Kidney epithelial cell (primary cell): ENCODE results near the gene NVL. TPM values are rescaled to one million over a fixed set of nuclear protein-coding genes. Genes with fewer than 3 reads are reported as not detected.
A peak's percentile ranks its signal among the peaks of the same experiment; 100 is the strongest.

Experiments used
- DNase-seq: peaks from one replicate; pipeline ENCODE4 v3.0.0-alpha.2; 2010; ENCODE audit warnings: low read depth
- H3K27me3 ChIP-seq: 2 replicates; pipeline ENCODE4 v1.6.0; 2011; ENCODE audit warnings: low read length; ENCODE audit not compliant: control insufficient read depth, insufficient read depth
- H3K36me3 ChIP-seq: 2 replicates; pipeline ENCODE4 v1.5.1; 2011; ENCODE audit warnings: low read length; ENCODE audit not compliant: control insufficient read depth, insufficient read depth
- H3K4me3 ChIP-seq: 2 replicates; pipeline ENCODE4 v1.5.1; 2011; ENCODE audit warnings: low read depth, mild to moderate bottlenecking, control low read depth, low read length
- total RNA-seq: library from RNA; depleted of rRNA; stranded (reverse); fragments of >200 nt; gene quantifications from 2 replicates; pipeline ENCODE4 v1.2.3, GENCODE V29; 2015
- TF ChIP-seq, protein P1 (sequence below): IDR thresholded peaks from 2 replicates; pipeline ENCODE4 v1.5.1; 2011; ENCODE audit warnings: mild to moderate bottlenecking, moderate library complexity, low read length, control low read depth, inconsistent platforms; ENCODE audit not compliant: insufficient read depth, poor library complexity, severe bottlenecking

Gene NVL
- total RNA-seq, 1 donor from 2014 or later, result 26.1 TPM

DNA sequence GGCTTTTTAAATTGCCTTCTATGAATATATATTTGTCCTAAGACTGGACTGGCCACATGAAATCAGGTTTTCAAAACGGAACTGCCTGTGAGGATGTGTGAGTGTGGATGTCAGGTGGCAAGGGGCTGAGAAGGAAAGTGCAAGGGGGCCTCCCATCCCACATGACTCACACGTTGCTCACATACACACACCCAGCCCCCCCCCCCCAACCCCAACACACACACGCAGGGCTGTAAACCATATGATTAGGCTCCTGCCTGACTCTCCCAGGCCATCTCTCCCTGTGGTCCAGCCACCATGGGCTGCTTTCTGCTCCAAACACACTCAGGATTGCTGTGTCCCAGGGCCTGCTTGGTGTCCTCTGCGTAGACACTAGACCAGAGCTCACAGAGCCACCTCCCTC is 124.5 kb downstream of the NVL start:
- Histone ChIP-seq H3K27me3 (no peaks in the 10 kb centered on the region), H3K4me3 (no peak overlapping the region), H3K36me3 (no peaks in the 10 kb centered on the region)
- TF ChIP-seq, protein P1, sequence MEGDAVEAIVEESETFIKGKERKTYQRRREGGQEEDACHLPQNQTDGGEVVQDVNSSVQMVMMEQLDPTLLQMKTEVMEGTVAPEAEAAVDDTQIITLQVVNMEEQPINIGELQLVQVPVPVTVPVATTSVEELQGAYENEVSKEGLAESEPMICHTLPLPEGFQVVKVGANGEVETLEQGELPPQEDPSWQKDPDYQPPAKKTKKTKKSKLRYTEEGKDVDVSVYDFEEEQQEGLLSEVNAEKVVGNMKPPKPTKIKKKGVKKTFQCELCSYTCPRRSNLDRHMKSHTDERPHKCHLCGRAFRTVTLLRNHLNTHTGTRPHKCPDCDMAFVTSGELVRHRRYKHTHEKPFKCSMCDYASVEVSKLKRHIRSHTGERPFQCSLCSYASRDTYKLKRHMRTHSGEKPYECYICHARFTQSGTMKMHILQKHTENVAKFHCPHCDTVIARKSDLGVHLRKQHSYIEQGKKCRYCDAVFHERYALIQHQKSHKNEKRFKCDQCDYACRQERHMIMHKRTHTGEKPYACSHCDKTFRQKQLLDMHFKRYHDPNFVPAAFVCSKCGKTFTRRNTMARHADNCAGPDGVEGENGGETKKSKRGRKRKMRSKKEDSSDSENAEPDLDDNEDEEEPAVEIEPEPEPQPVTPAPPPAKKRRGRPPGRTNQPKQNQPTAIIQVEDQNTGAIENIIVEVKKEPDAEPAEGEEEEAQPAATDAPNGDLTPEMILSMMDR, result no peak
- no peak for DNase-seq

DNA sequence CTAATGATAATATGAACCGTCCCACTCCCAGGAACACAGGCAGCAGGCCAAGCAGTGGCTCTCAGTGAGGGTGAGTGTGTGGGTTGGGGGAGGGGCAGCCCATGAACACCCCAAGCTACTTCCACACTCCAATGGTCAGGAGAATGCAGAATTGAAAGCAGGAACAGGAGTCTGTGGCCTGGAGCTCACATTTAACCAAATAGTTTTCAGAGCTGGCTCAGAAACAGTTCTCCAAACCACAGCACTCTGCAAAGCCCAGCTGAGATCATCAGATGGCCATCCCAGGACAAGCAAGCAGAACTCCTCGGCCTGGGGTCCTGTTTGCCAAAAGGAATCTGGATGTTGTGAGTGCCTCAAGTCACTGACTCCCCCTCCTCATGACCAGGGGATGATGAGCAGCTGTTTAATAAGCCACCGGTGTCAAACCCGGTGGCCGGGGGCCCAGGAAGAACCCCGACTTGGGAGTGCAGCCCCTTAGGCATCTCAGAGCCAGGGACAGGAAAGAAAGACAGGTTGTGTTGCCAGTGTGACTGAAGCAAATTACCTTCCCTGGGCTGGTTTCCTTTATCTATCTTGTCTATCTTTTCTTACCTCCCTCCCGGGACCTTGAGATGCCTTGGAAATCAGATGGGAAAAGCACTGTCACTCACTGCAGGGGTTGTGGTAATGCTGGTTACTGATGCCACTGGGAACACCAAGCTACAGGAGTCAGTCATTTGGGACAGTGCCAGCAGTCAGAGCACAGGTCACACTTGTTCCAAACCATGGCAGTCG is 126.5 kb downstream of the NVL start:
- H3K36me3 ChIP-seq, result no peaks in the 10 kb centered on the region
- TF ChIP-seq, protein P1, result no peak
- H3K27me3 ChIP-seq, result no peaks in the 10 kb centered on the region
- H3K4me3 ChIP-seq, result no peak overlapping the region
- peak; percentile 95 for DNase-seq

DNA sequence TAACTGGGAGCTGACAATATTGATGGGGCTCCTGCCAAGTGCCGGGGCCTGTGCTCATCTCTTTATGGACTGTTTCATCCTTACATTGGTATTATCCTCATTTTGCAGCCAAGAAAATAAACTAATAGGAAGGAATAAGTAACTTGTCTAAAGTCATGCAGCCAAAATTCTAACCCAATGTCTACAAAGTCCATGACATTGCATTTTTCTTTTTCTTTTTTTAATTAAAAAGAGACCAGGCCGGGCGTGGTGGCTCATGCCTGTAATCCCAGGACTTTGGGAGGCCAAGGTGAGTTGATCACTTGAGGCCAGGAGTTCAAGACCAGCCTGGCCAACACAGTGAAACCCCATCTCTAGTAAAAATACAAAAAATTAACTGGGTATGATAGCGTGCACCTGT is 128.1 kb downstream of the NVL start:
- no peaks in the 10 kb centered on the region for H3K27me3 ChIP-seq
- no peak overlapping the region for H3K4me3 ChIP-seq
- DNase-seq, result no peak
- TF ChIP-seq, protein P1, result no peak
- no peaks in the 10 kb centered on the region for H3K36me3 ChIP-seq

DNA sequence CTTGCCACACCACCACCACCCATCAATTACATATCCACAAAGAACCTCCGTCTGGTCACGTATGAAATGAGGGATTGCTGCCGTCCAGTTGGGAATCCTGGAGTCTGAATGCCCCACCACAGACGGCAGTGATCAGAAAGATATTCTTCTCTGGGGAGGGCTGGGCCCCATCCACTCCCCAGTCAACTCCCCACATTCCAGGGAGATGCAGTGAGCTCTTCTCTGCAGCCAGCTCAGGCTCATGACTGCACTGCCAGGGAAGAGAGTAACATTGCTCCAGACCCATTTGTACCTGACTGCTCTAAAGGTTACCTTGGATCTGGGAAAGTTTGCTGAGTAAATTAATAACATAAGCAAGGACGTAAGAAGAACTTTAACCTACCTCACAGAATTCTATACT is 128.6 kb downstream of the NVL start:
- Histone ChIP-seq H3K4me3 (no peak overlapping the region), H3K27me3 (no peaks in the 10 kb centered on the region), H3K36me3 (no peaks in the 10 kb centered on the region)
- DNase-seq, result no peak
- TF ChIP-seq, protein P1, result no peak

DNA sequence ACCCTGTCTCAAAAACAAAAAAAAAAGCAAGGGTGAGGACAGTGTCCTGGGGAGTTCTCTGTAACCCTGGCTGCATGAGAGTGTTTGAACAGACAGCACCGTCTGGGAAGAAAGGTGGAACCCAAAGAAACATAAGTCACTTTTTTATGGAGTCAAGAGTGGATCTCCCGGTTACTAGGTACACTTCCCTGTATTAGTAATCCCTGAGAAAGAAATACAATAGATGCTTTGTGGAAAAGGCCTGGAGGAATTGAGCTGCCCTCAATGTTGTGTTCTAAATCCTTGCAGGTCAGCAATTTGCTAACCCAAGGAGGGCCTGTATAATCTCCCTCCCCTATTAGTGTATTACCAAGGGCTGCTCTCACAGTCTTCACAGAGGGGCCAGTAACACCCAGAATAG is 130.3 kb downstream of the NVL start:
- no peak for DNase-seq
- TF ChIP-seq, protein P1, result no peak
- no peaks in the 10 kb centered on the region for H3K27me3 ChIP-seq
- H3K4me3 ChIP-seq, result no peak overlapping the region
- no peaks in the 10 kb centered on the region for H3K36me3 ChIP-seq

DNA sequence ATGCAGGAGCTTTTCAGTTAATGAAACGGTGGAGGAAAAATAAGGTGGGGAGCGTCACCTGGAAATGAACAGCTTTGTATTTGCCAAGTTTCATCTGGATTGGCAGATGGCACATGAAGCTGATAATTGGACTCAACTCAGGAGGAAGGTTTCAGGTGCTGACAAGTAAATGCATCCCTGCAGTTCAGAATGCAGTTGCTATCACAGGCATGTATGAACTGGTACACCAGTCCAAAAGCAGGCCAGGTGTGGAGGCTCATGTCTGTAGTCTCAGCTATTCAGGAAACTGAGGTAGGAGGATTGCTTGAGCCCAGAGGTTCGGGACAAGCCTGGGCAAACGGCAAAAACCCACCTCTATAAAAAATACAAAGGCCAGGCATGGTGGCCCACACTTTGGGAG is 131.4 kb downstream of the NVL start:
- Histone ChIP-seq H3K27me3 (no peaks in the 10 kb centered on the region), H3K4me3 (no peak overlapping the region), H3K36me3 (no peaks in the 10 kb centered on the region)
- no peak for DNase-seq
- TF ChIP-seq, protein P1, result no peak
